Measurements from ENCODE around the gene TSNAX. TPM values are rescaled to one million over a fixed set of nuclear protein-coding genes. Genes with fewer than 3 reads are reported as not detected.

The TSNAX gene
- total RNA-seq, 2 donors from 2014 or later = 14.9 to 42.0 TPM

GRCh38 chr1:231601824-231602672, 73.6 kb downstream of the TSNAX start:
- Histone ChIP-seq H3K36me3 (no peaks in the 10 kb centered on the region), H3K27ac (no peak overlapping the region), H3K9me3 (no peaks in the 10 kb centered on the region), H3K4me3 (no peak overlapping the region), H3K27me3 (replicated peaks; ENCODE audit: insufficient read depth) (no peaks in the 10 kb centered on the region), H3K4me1 (ENCODE audit: control insufficient read depth in 1 of 2, low read depth in 2 of 2) (peaks cover 13 to 15% of the 10 kb centered on the region in 2 donors)
- no peak for TF ChIP-seq CTCF (IDR thresholded peaks at IDR 0.05)
- no peak for ATAC-seq (ENCODE audit: insufficient number of reproducible peaks, low FRiP score, low read depth)
- DNase-seq (ENCODE audit: low spot score) = no peak

GRCh38 chr1:231602673-231602984, 74.2 kb downstream of the TSNAX start:
- Histone ChIP-seq H3K4me1 (ENCODE audit: control insufficient read depth in 1 of 2, low read depth in 2 of 2) (peaks cover 13 to 15% of the 10 kb centered on the region in 2 donors), H3K9me3 (no peaks in the 10 kb centered on the region), H3K27ac (no peak overlapping the region), H3K4me3 (no peak overlapping the region), H3K36me3 (no peaks in the 10 kb centered on the region), H3K27me3 (replicated peaks; ENCODE audit: insufficient read depth) (no peaks in the 10 kb centered on the region)
- DNase-seq (ENCODE audit: low spot score) = no peak
- no peak for TF ChIP-seq CTCF (IDR thresholded peaks at IDR 0.05)
- no peak for ATAC-seq (ENCODE audit: insufficient number of reproducible peaks, low FRiP score, low read depth)

GRCh38 chr1:231603598-231604275, 75.3 kb downstream of the TSNAX start:
- H3K27ac ChIP-seq = no peak overlapping the region
- DNase-seq (ENCODE audit: low spot score) = no peak
- TF ChIP-seq CTCF (IDR thresholded peaks at IDR 0.05) = peak; percentile 71

GRCh38 chr1:231604276-231604621, 75.8 kb downstream of the TSNAX start:
- peak overlapping the region; percentile 75 for H3K4me3 ChIP-seq
- DNase-seq (ENCODE audit: low spot score) = no peak
- H3K4me1 ChIP-seq (ENCODE audit: control insufficient read depth in 1 of 2, low read depth in 2 of 2) = peaks cover 13 to 15% of the 10 kb centered on the region in 2 donors
- no peak overlapping the region for H3K27ac ChIP-seq
- no peak for ATAC-seq (ENCODE audit: insufficient number of reproducible peaks, low FRiP score, low read depth)
- TF ChIP-seq CTCF (IDR thresholded peaks at IDR 0.05) = no peak
- no peaks in the 10 kb centered on the region for H3K27me3 ChIP-seq (replicated peaks; ENCODE audit: insufficient read depth)
- H3K36me3 ChIP-seq = no peaks in the 10 kb centered on the region
- no peaks in the 10 kb centered on the region for H3K9me3 ChIP-seq

More at GRCh38 chr1:231603598-231604275, 75.3 kb downstream of the TSNAX start:
- peaks cover 13 to 15% of the 10 kb centered on the region in 2 donors for H3K4me1 ChIP-seq (ENCODE audit: control insufficient read depth in 1 of 2, low read depth in 2 of 2)
- peak overlapping the region; percentile 75 for H3K4me3 ChIP-seq
- ATAC-seq (ENCODE audit: insufficient number of reproducible peaks, low FRiP score, low read depth) = peak; percentile 26
- H3K36me3 ChIP-seq = no peaks in the 10 kb centered on the region
- H3K27me3 ChIP-seq (replicated peaks; ENCODE audit: insufficient read depth) = no peaks in the 10 kb centered on the region
- H3K9me3 ChIP-seq = no peaks in the 10 kb centered on the region

All from thoracic aorta (tissue), 2 donors.